H1 (cell line): Measurements from ENCODE around the gene SPDYE16. TPM values are rescaled to one million over a fixed set of nuclear protein-coding genes. Genes with fewer than 3 reads are reported as not detected.
"Not testable (repeated sequence)": the region's sequence is repeated elsewhere in the genome, so short reads cannot be mapped to it uniquely, and the experiment has no call there.

Source experiments
- CTCF ChIA-PET: fragments of 300-600 bp; sonication (Branson Sonifier 250); formaldehyde crosslinking; loops from one replicate; lab custom pipeline; 2021; ENCODE audit not compliant: partially characterized antibody; lab: Charles Lee
- POLR2A ChIA-PET: fragments of 300-600 bp; sonication (Branson Sonifier 250); formaldehyde crosslinking; loops from one replicate; lab custom pipeline; 2021; ENCODE audit warnings: inconsistent platforms; ENCODE audit not compliant: partially characterized antibody; lab: Charles Lee
- DNase-seq, 2 experiments: peaks; one replicate each; pipeline versions ENCODE4 v3.0.0 to v3.0.0-alpha.2; 2010 to 2022; ENCODE audit warnings: low spot score in 2 of 2, low read depth in 1 of 2, mixed read lengths in 1 of 2
- FAIRE-seq: peaks from 2 replicates; lab custom pipeline; 2011; peaks lifted over from hg19 to GRCh38; lab: Jason Lieb, UNC
- H2AFZ ChIP-seq: 2 replicates; pipeline ENCODE4 v1.8.1; 2012; ENCODE audit warnings: low read length, inconsistent platforms
- H2AK5ac ChIP-seq: 2 replicates; pipeline ENCODE4 v1.6.1; 2013; ENCODE audit warnings: low read depth, low read length
- H2BK120ac ChIP-seq: replicated peaks from 2 replicates; pipeline ENCODE3; 2013; ENCODE audit warnings: low read depth, low read length, inconsistent platforms
- H2BK12ac ChIP-seq: 2 replicates; pipeline ENCODE4 v1.6.1; 2013; ENCODE audit warnings: low read depth, low read length
- H2BK15ac ChIP-seq: 2 replicates; pipeline ENCODE4 v1.6.1; 2013; ENCODE audit warnings: low read length
- H2BK20ac ChIP-seq: 2 replicates; pipeline ENCODE4 v1.6.1; 2013; ENCODE audit warnings: low read length
- H2BK5ac ChIP-seq: 2 replicates; pipeline ENCODE4 v1.6.1; 2013; ENCODE audit warnings: low read depth, low read length
- H3K14ac ChIP-seq: 2 replicates; pipeline ENCODE4 v1.6.1; 2013; ENCODE audit warnings: inconsistent platforms; ENCODE audit not compliant: insufficient read length
- H3K18ac ChIP-seq: 2 replicates; pipeline ENCODE4 v1.6.1; 2013; ENCODE audit warnings: low read length; ENCODE audit errors: extremely low read depth
- H3K23ac ChIP-seq: 2 replicates; pipeline ENCODE4 v1.6.1; 2013; ENCODE audit warnings: inconsistent platforms; ENCODE audit not compliant: insufficient read length
- H3K23me2 ChIP-seq: 2 replicates; pipeline ENCODE4 v1.6.1; 2013; ENCODE audit warnings: low read depth, low read length
- H3K27ac ChIP-seq: 2 replicates; pipeline ENCODE4 v1.6.1; 2011; ENCODE audit warnings: low read depth, low read length, inconsistent platforms
- H3K27me3 ChIP-seq, 4 experiments: replicated peaks in 1 of 4; 1 replicate in 1 of 4; 2 replicates in 3 of 4; pipeline versions ENCODE4 v1.6.1 to v1.8.1; 2011 to 2013; ENCODE audit warnings: low read length in 3 of 4, mild to moderate bottlenecking in 3 of 4, inconsistent platforms in 2 of 4, mixed read lengths in 2 of 4, moderate library complexity in 1 of 4; ENCODE audit not compliant: control insufficient read depth in 3 of 4, insufficient read depth in 3 of 4; ENCODE audit errors: extremely low read depth in 1 of 4
- H3K36me3 ChIP-seq, 4 experiments: 2 replicates each; pipeline versions ENCODE4 v1.6.1 to v1.8.1; 2011 to 2013; ENCODE audit warnings: mild to moderate bottlenecking in 4 of 4, low read length in 3 of 4, moderate library complexity in 2 of 4, control low read depth in 1 of 4, inconsistent platforms in 1 of 4; ENCODE audit not compliant: insufficient read depth in 4 of 4, control insufficient read depth in 2 of 4
- H3K4ac ChIP-seq: replicated peaks from 2 replicates; pipeline ENCODE3; 2013; ENCODE audit warnings: low read length, low read depth, mixed read lengths, inconsistent platforms; ENCODE audit not compliant: insufficient read length
- H3K4me1 ChIP-seq, 4 experiments: replicated peaks in 1 of 4; 1 replicate in 1 of 4; 2 replicates in 3 of 4; pipeline versions ENCODE4 v1.6.1 to v1.8.1; 2011 to 2013; ENCODE audit warnings: low read length in 3 of 4, inconsistent platforms in 2 of 4, mixed read lengths in 1 of 4; ENCODE audit not compliant: insufficient read depth in 4 of 4, control insufficient read depth in 3 of 4
- H3K4me2 ChIP-seq, 2 experiments: 2 replicates each; pipeline versions ENCODE4 v1.6.1 to v1.8.1; 2011 to 2013; ENCODE audit warnings: low read depth in 2 of 2, low read length in 2 of 2, control low read depth in 1 of 2, inconsistent platforms in 1 of 2, mild to moderate bottlenecking in 1 of 2; ENCODE audit not compliant: insufficient read depth in 1 of 2
- H3K4me3 ChIP-seq, 4 experiments: fragments of 200-600, 300-600 bp in 1 of 4; sonication (generic), shearing (Covaris generic), sonication (Bioruptor Twin) in 1 of 4; 2 replicates each; pipeline versions ENCODE4 v1.5.1 to v1.8.1; 2011 to 2016; ENCODE audit warnings: low read length in 4 of 4, low read depth in 3 of 4, control low read depth in 2 of 4, inconsistent platforms in 2 of 4, mild to moderate bottlenecking in 2 of 4, mixed read lengths in 1 of 4, moderate library complexity in 1 of 4; ENCODE audit not compliant: insufficient read depth in 2 of 4; ENCODE audit errors: extremely low read depth in 1 of 4
- H3K56ac ChIP-seq: replicated peaks from 2 replicates; pipeline ENCODE3; 2013; ENCODE audit warnings: low read depth, mild to moderate bottlenecking, mixed read lengths, low read length, inconsistent platforms; ENCODE audit not compliant: insufficient read length
- H3K79me1 ChIP-seq: 2 replicates; pipeline ENCODE4 v1.6.1; 2013; ENCODE audit warnings: low read depth, low read length, control low read depth
- H3K79me2 ChIP-seq, 2 experiments: 2 replicates each; pipeline versions ENCODE4 v1.6.1 to v1.8.1; 2012 to 2013; ENCODE audit warnings: low read length in 2 of 2, mild to moderate bottlenecking in 2 of 2, inconsistent platforms in 1 of 2; ENCODE audit not compliant: insufficient read depth in 2 of 2, control insufficient read depth in 1 of 2
- H3K9ac ChIP-seq, 4 experiments: replicated peaks in 1 of 4; 1 replicate in 1 of 4; 2 replicates in 3 of 4; pipeline versions ENCODE4 v1.6.1 to v1.8.1; 2011 to 2013; ENCODE audit warnings: low read depth in 3 of 4, low read length in 3 of 4, control low read depth in 2 of 4, mild to moderate bottlenecking in 2 of 4, moderate library complexity in 2 of 4, inconsistent platforms in 1 of 4; ENCODE audit errors: extremely low read depth in 1 of 4
- H3K9me3 ChIP-seq, 2 experiments: 2 replicates each; pipeline versions ENCODE4 v1.6.1 to v1.8.1; 2012 to 2013; ENCODE audit warnings: mild to moderate bottlenecking in 2 of 2, moderate library complexity in 2 of 2, control low read depth in 1 of 2, inconsistent platforms in 1 of 2, low read depth in 1 of 2, low read length in 1 of 2, mixed read lengths in 1 of 2; ENCODE audit not compliant: insufficient read depth in 2 of 2
- H4K20me1 ChIP-seq, 2 experiments: replicated peaks in 1 of 2; 2 replicates each; pipeline versions ENCODE3 to v1.8.1; 2011 to 2013; ENCODE audit warnings: inconsistent platforms in 2 of 2, low read length in 2 of 2, mild to moderate bottlenecking in 1 of 2; ENCODE audit not compliant: insufficient read depth in 2 of 2, control insufficient read depth in 1 of 2
- H4K5ac ChIP-seq: 2 replicates; pipeline ENCODE4 v1.6.1; 2013; ENCODE audit warnings: low read length, low read depth, mixed read lengths, inconsistent platforms; ENCODE audit not compliant: insufficient read length
- H4K8ac ChIP-seq: 2 replicates; pipeline ENCODE4 v1.8.0; 2013; ENCODE audit warnings: mild to moderate bottlenecking, moderate library complexity, low read length, inconsistent platforms; ENCODE audit not compliant: insufficient read depth; ENCODE audit errors: extremely low read depth
- H4K91ac ChIP-seq: replicated peaks from 2 replicates; pipeline ENCODE3; 2013; ENCODE audit warnings: low read length, mixed read lengths, inconsistent platforms; ENCODE audit not compliant: insufficient read length
- polyA plus RNA-seq, 7 experiments: library from polyadenylated mRNA; depleted of rRNA in 3 of 7; stranded (reverse) in 5 of 7; unstranded in 2 of 7; fragments of >200 nt in 5 of 7; fragments of 200-250 nt in 2 of 7; gene quantifications; 1 replicate in 5 of 7; 2 replicates in 1 of 7; 4 replicates in 1 of 7; pipeline versions ENCODE4 v1.2.1 to v1.2.3, GENCODE V29; 2011 to 2013; ENCODE audit warnings: missing spikeins in 2 of 7, mixed read lengths in 2 of 7
- total RNA-seq: library from RNA; stranded (reverse); fragmentation: NEBNext Ultra II Directional; extraction: Animal tissue kit (Norgen Biotek cat#: 25700); gene quantifications from 2 replicates; pipeline ENCODE4 v1.2.1, GENCODE V29; 2021

SPDYE16 gene
- total and polyA plus RNA-seq, 2 of the 8 experiments (the other 6 are each of a cell fraction or from before 2014, with no cell fraction given): not detected

- H2AK5ac ChIP-seq, H3K9ac ChIP-seq, H3K14ac ChIP-seq, FAIRE-seq, H4K8ac ChIP-seq, H4K91ac ChIP-seq, H3K36me3 ChIP-seq, POLR2A ChIA-PET, H3K4me2 ChIP-seq, H3K27me3 ChIP-seq, DNase-seq, CTCF ChIA-PET, H3K9me3 ChIP-seq, H3K4ac ChIP-seq, H3K23ac ChIP-seq, H3K18ac ChIP-seq, H2BK120ac ChIP-seq, H3K79me1 ChIP-seq, H3K79me2 ChIP-seq, H2BK20ac ChIP-seq, H2BK15ac ChIP-seq, H2BK12ac ChIP-seq, H3K27ac ChIP-seq, H4K20me1 ChIP-seq, H3K4me1 ChIP-seq, H3K23me2 ChIP-seq, H3K4me3 ChIP-seq, H2BK5ac ChIP-seq, H4K5ac ChIP-seq, H3K56ac ChIP-seq, H2AFZ ChIP-seq: not testable (repeated sequence)
Measured at GRCh38 chr7:76568742-76569141, 25.6 kb upstream of the SPDYE16 start.

- H3K27ac ChIP-seq, H3K14ac ChIP-seq, CTCF ChIA-PET, H3K9me3 ChIP-seq, H3K9ac ChIP-seq, H2AFZ ChIP-seq, H4K5ac ChIP-seq, DNase-seq, H4K8ac ChIP-seq, H3K23ac ChIP-seq, H3K4me3 ChIP-seq, H3K27me3 ChIP-seq, H2BK120ac ChIP-seq, H4K20me1 ChIP-seq, H3K56ac ChIP-seq, H2BK12ac ChIP-seq, H3K4me2 ChIP-seq, FAIRE-seq, H2AK5ac ChIP-seq, H3K4me1 ChIP-seq, H2BK20ac ChIP-seq, H3K36me3 ChIP-seq, H3K23me2 ChIP-seq, H3K18ac ChIP-seq, H4K91ac ChIP-seq, H3K4ac ChIP-seq, POLR2A ChIA-PET, H3K79me1 ChIP-seq, H2BK15ac ChIP-seq, H2BK5ac ChIP-seq: not testable (repeated sequence)
- peaks cover 0 to 11% of the 10 kb centered on the region in 2 experiments; a peak in 2 of 4 replicates for H3K79me2 ChIP-seq
Measured at GRCh38 chr7:76567753-76568152, 24.7 kb upstream of the SPDYE16 start.
